T-cell (primary cell): ENCODE results near the gene TEDC2. TPM values are rescaled to one million over a fixed set of nuclear protein-coding genes. Genes with fewer than 3 reads are reported as not detected.
A peak's percentile ranks its signal among the peaks of the same experiment; 100 is the strongest.
"Not testable (repeated sequence)": the region's sequence is repeated elsewhere in the genome, so short reads cannot be mapped to it uniquely, and the experiment has no call there.

ENCODE experiments used
- ATAC-seq, 4 experiments: fragments of 200-7000 bp in 3 of 4; fragments of 150-1000 bp in 1 of 4; cut with Tn5 transposase; replicated peaks in 1 of 4; 1 replicate in 3 of 4; 2 replicates in 1 of 4; pipeline ENCODE4 v1.10.0; 2021; ENCODE audit warnings: moderate library complexity in 3 of 4, mild to moderate bottlenecking in 2 of 4, moderate number of reproducible peaks in 1 of 4
- CTCF ChIA-PET, 2 donors: fragments of 300-600 bp; sonication (Branson Sonifier 250); formaldehyde crosslinking; loops; one replicate each; lab custom pipeline; 2022; ENCODE audit warnings: antibody characterized with exemption in 2 of 2; lab: Charles Lee
- POLR2A ChIA-PET, 2 donors: fragments of 300-600 bp; sonication (Branson Sonifier 250); formaldehyde crosslinking; loops; one replicate each; lab custom pipeline; 2022; ENCODE audit warnings: antibody characterized with exemption in 2 of 2; lab: Charles Lee
- DNase-seq, 35 experiments: peaks; one replicate each; pipeline versions ENCODE4 v3.0.0 to v3.0.0-alpha.2; 2013 to 2023
- H3K27ac ChIP-seq: one replicate; pipeline ENCODE4 v1.5.1; 2013; ENCODE audit warnings: low read length
- H3K27me3 ChIP-seq, 2 experiments: replicated peaks in 1 of 2; 1 replicate in 1 of 2; 2 replicates in 1 of 2; pipeline versions ENCODE4 v1.6.1 to v1.7.0; 2013; ENCODE audit warnings: low read length in 1 of 2, mixed read lengths in 1 of 2; ENCODE audit not compliant: control insufficient read depth in 2 of 2, insufficient read depth in 2 of 2; ENCODE audit errors: extremely low read depth in 1 of 2
- H3K36me3 ChIP-seq, 2 donors: 1 replicate in 1 of 2; 2 replicates in 1 of 2; pipeline versions ENCODE4 v1.6.1 to v1.7.0; 2013; ENCODE audit warnings: low read length in 1 of 2; ENCODE audit not compliant: control insufficient read depth in 2 of 2, insufficient read depth in 1 of 2; ENCODE audit errors: extremely low read depth in 1 of 2
- H3K4me1 ChIP-seq, 2 experiments: 1 replicate in 1 of 2; 2 replicates in 1 of 2; pipeline versions ENCODE4 v1.6.1 to v1.7.0; 2013; ENCODE audit warnings: low read length in 2 of 2, mixed read lengths in 1 of 2; ENCODE audit not compliant: insufficient read depth in 2 of 2, control insufficient read depth in 1 of 2; ENCODE audit errors: extremely low read depth in 1 of 2
- H3K4me3 ChIP-seq, 2 donors: 1 replicate in 1 of 2; 2 replicates in 1 of 2; pipeline versions ENCODE4 v1.5.1 to v1.7.0; 2013; ENCODE audit warnings: mild to moderate bottlenecking in 2 of 2, low read length in 1 of 2, moderate library complexity in 1 of 2; ENCODE audit not compliant: control insufficient read depth in 1 of 2; ENCODE audit errors: extremely low read depth in 1 of 2
- H3K9me3 ChIP-seq: 2 replicates; pipeline ENCODE4 v1.7.0; 2013
- H3K27ac Mint-ChIP-seq, 2 donors: one replicate each; pipeline ENCODE4 v1.8.0; 2020 to 2021; ENCODE audit warnings: mild to moderate bottlenecking in 2 of 2, mixed read lengths in 2 of 2
- H3K27me3 Mint-ChIP-seq, 2 donors: one replicate each; pipeline ENCODE4 v1.8.0; 2021 to 2022; ENCODE audit warnings: mixed read lengths in 2 of 2
- H3K36me3 Mint-ChIP-seq: one replicate; pipeline ENCODE4 v1.8.0; 2021; ENCODE audit warnings: mixed read lengths
- H3K4me1 Mint-ChIP-seq, 3 donors: one replicate each; pipeline ENCODE4 v1.8.0; 2020 to 2022; ENCODE audit warnings: mixed read lengths in 3 of 3, mild to moderate bottlenecking in 1 of 3
- H3K4me3 Mint-ChIP-seq, 3 donors: one replicate each; pipeline ENCODE4 v1.8.0; 2020 to 2022; ENCODE audit warnings: mild to moderate bottlenecking in 3 of 3, mixed read lengths in 3 of 3, moderate library complexity in 3 of 3
- H3K9me3 Mint-ChIP-seq, 3 donors: one replicate each; pipeline ENCODE4 v1.8.0; 2020 to 2022; ENCODE audit warnings: mixed read lengths in 3 of 3
- WGBS: methylation state at CpG from one replicate; pipeline ENCODE4 v1.1.5; 2013; ENCODE audit warnings: missing lambda C conversion rate; ENCODE audit not compliant: insufficient coverage; 5-methylcytosine and 5-hydroxymethylcytosine counted together
- total RNA-seq, 35 experiments: library from RNA in 6 of 35; stranded (reverse) in 6 of 35; fragments of 120-200 nt in 1 of 35; gene quantifications; one replicate each; pipeline versions ENCODE4 v1.2.1 to v1.2.4 and lab custom pipeline; 2013 to 2026

TEDC2 gene
- total RNA-seq, 5 donors from 2014 or later (not counting 1 experiment from before 2014, with no cell fraction given) = 0.85 to 1.8 (median 0.93) TPM

GRCh38 chr16:2436110-2436509 lies 23.8 kb upstream of the TEDC2 start:
- WGBS = 98% methylated on average over 8 of the region's 9 CpGs
- peaks cover 0 to 9% of the 10 kb centered on the region in 2 experiments for H3K4me1 ChIP-seq
- Mint-ChIP-seq H3K4me3 (no peak overlapping the region), H3K4me1 (peaks cover 7 to 12% (median 10%) of the 10 kb centered on the region in 3 donors), H3K36me3 (peaks cover 23% of the 10 kb centered on the region), H3K27me3 (no peaks in the 10 kb centered on the region), H3K9me3 (no peaks in the 10 kb centered on the region), H3K27ac (no peak overlapping the region)
- no peak overlapping the region for H3K4me3 ChIP-seq
- no peak for DNase-seq
- CTCF ChIA-PET = no interaction called here
- POLR2A ChIA-PET = no interaction called here
- H3K36me3 ChIP-seq = peaks cover 0 to 18% of the 10 kb centered on the region in 2 donors
- no peaks in the 10 kb centered on the region for H3K27me3 ChIP-seq
- H3K9me3 ChIP-seq = no peaks in the 10 kb centered on the region
- H3K27ac ChIP-seq = no peak overlapping the region
- ATAC-seq = no peak

GRCh38 chr16:2437032-2437790 lies 22.7 kb upstream of the TEDC2 start:
- ATAC-seq = no peak
- no peak overlapping the region for H3K27ac Mint-ChIP-seq
- no peak for DNase-seq
- WGBS = 96% methylated on average over 23 of the region's 24 CpGs
- peaks cover 0 to 18% of the 10 kb centered on the region in 2 donors for H3K36me3 ChIP-seq
- no peak overlapping the region for H3K4me3 Mint-ChIP-seq
- POLR2A ChIA-PET = interaction anchor here in 1 of 2 donors (0.6 kb wide), 1 partner anchor 864 kb away, joined by 11 read pairs; no protein-coding TSS in a partner anchor
- H3K4me1 Mint-ChIP-seq = peaks cover 7 to 12% (median 10%) of the 10 kb centered on the region in 3 donors
- H3K4me1 ChIP-seq = peaks cover 0 to 9% of the 10 kb centered on the region in 2 experiments
- H3K9me3 ChIP-seq = no peaks in the 10 kb centered on the region
- H3K27me3 Mint-ChIP-seq = no peaks in the 10 kb centered on the region
- no peaks in the 10 kb centered on the region for H3K27me3 ChIP-seq
- H3K9me3 Mint-ChIP-seq = no peaks in the 10 kb centered on the region
- H3K27ac ChIP-seq = no peak overlapping the region
- no peak overlapping the region for H3K4me3 ChIP-seq
- H3K36me3 Mint-ChIP-seq = peaks cover 23% of the 10 kb centered on the region
- CTCF ChIA-PET = no interaction called here

DNA sequence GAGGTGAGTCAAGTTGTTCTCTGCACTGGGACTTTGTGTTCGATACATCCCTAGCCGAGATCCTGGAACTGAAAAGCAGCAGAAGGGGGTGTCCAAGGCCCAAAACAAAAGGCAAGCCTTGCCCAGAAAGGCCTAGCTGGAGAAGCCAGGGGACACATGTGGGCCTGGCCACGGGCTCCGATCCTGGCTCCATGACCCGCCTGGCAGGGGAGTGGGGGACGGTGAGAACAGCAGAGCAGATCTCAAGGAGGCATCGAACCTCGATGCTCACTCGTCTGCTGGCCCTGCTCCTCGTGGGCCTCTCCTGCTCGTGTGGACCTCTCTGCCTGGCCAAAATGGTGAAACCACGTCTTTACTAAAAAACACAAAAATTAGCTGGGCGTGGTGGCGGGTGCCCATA lies 21.8 kb upstream of the TEDC2 start:
- Mint-ChIP-seq H3K4me1 (peaks cover 7 to 12% (median 10%) of the 10 kb centered on the region in 3 donors), H3K4me3 (no peak overlapping the region), H3K27ac (no peak overlapping the region), H3K27me3 (no peaks in the 10 kb centered on the region), H3K36me3 (peaks cover 21% of the 10 kb centered on the region), H3K9me3 (no peaks in the 10 kb centered on the region)
- Histone ChIP-seq H3K4me3 (no peak overlapping the region), H3K4me1 (peaks cover 0 to 9% of the 10 kb centered on the region in 2 experiments), H3K27me3 (no peaks in the 10 kb centered on the region), H3K27ac (no peak overlapping the region), H3K9me3 (no peaks in the 10 kb centered on the region), H3K36me3 (peaks cover 0 to 13% of the 10 kb centered on the region in 2 donors)
- no peak for DNase-seq
- no peak for ATAC-seq
- WGBS = 98% methylated on average over 14 of the region's 14 CpGs
- CTCF ChIA-PET = no interaction called here
- POLR2A ChIA-PET = no interaction called here

DNA sequence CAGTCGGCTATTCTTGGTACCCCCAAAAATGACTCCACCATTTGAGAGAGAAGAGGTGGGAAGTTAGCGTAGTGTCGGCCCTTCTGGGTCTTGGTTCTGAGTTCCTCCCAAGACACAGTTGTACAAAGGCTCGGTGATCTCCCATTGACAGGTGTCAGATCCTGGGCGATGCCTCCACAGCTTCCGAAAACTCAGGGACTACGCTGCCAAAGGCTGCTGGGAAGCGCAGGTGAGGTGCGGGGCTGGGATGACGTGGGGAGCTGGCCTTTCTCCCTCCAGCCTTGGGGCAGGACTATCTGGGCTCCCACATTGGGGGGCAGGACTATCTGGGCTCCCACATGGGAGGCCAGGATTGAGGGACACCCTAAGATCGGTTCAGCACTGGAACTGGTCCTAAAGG lies 20.3 kb upstream of the TEDC2 start:
- Histone ChIP-seq H3K4me1 (peaks cover 0 to 9% of the 10 kb centered on the region in 2 experiments), H3K4me3 (no peak overlapping the region), H3K9me3 (no peaks in the 10 kb centered on the region), H3K27me3 (no peaks in the 10 kb centered on the region), H3K27ac (no peak overlapping the region), H3K36me3 (peaks cover 0 to 12% of the 10 kb centered on the region in 2 donors)
- Mint-ChIP-seq H3K4me3 (no peak overlapping the region), H3K27me3 (no peaks in the 10 kb centered on the region), H3K36me3 (peaks cover 18% of the 10 kb centered on the region), H3K4me1 (peaks cover 7 to 12% (median 10%) of the 10 kb centered on the region in 3 donors), H3K9me3 (no peaks in the 10 kb centered on the region), H3K27ac (no peak overlapping the region)
- ChIA-PET POLR2A (no interaction called here), CTCF (no interaction called here)
- 100% methylated on average over 9 of the region's 11 CpGs for WGBS
- ATAC-seq (no peak), DNase-seq (no peak)

- H3K4me3 ChIP-seq, H3K4me1 ChIP-seq, H3K27ac ChIP-seq, DNase-seq, H3K9me3 ChIP-seq, H3K4me3 Mint-ChIP-seq, H3K27ac Mint-ChIP-seq, H3K9me3 Mint-ChIP-seq, CTCF ChIA-PET, H3K27me3 Mint-ChIP-seq, H3K27me3 ChIP-seq: not testable (repeated sequence)
- Mint-ChIP-seq H3K4me1 (peaks cover 7 to 12% (median 10%) of the 10 kb centered on the region in 3 donors), H3K36me3 (peaks cover 20% of the 10 kb centered on the region)
- peaks cover 5 to 19% of the 10 kb centered on the region in 2 donors for H3K36me3 ChIP-seq
- 100% methylated on average over 10 of the region's 15 CpGs for WGBS
- peak in 1 of 4 experiments; percentile 28 for ATAC-seq
- POLR2A ChIA-PET = interaction anchor here in 1 of 2 donors (0.6 kb wide), 1 partner anchor 251 kb away, joined by 5 read pairs; no protein-coding TSS in a partner anchor
Measured at GRCh38 chr16:2441143-2441804, 18.6 kb upstream of the TEDC2 start.

DNA sequence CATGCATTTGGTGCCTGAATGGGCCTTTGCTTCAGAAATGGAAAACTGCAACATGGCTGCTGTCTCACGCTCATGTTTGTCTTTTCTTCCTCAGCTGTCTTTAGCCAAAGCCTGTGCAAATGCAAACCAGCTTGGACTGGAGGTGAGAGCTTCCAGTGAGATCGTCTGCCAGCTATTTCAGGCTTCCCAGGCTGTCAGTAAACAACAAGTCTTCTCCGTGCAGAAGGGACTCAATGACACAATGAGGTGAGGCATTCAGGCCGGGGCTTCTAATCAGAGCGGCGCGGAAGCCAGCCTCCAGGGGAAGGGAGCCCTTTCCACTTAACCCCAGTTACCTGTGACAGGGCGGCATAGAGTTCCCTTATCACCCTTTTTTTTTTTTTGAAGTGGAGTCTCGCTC lies 16.4 kb upstream of the TEDC2 start:
- ChIA-PET POLR2A (interaction anchor here in 1 of 2 donors (0.7 kb wide), 1 partner anchor 69 kb away, joined by 3 read pairs; no protein-coding TSS in a partner anchor), CTCF (interaction anchor here in 1 of 2 donors (0.5 to 0.6 kb wide), 2 partner anchors 25 to 30 kb away, joined by 4 read pairs; no protein-coding TSS in a partner anchor)
- DNase-seq (no peak), ATAC-seq (no peak)
- Mint-ChIP-seq H3K36me3 (peaks cover 26% of the 10 kb centered on the region), H3K4me1 (peaks cover 7 to 12% (median 10%) of the 10 kb centered on the region in 3 donors), H3K4me3 (no peak overlapping the region), H3K9me3 (no peaks in the 10 kb centered on the region), H3K27me3 (no peaks in the 10 kb centered on the region), H3K27ac (no peak overlapping the region)
- no peak overlapping the region for H3K4me3 ChIP-seq
- H3K4me1 ChIP-seq = peaks cover 0 to 9% of the 10 kb centered on the region in 2 experiments
- WGBS = 100% methylated on average over 3 of the region's 9 CpGs
- H3K36me3 ChIP-seq = peaks cover 5 to 24% of the 10 kb centered on the region in 2 donors
- no peaks in the 10 kb centered on the region for H3K9me3 ChIP-seq
- H3K27ac ChIP-seq = no peak overlapping the region
- H3K27me3 ChIP-seq = no peaks in the 10 kb centered on the region
